Measurements from ENCODE around the gene STIL. TPM values are rescaled to one million over a fixed set of nuclear protein-coding genes. Genes with fewer than 3 reads are reported as not detected.

STIL gene
- total RNA-seq, 1 donor from 2014 or later, result 6.1 TPM

DNA sequence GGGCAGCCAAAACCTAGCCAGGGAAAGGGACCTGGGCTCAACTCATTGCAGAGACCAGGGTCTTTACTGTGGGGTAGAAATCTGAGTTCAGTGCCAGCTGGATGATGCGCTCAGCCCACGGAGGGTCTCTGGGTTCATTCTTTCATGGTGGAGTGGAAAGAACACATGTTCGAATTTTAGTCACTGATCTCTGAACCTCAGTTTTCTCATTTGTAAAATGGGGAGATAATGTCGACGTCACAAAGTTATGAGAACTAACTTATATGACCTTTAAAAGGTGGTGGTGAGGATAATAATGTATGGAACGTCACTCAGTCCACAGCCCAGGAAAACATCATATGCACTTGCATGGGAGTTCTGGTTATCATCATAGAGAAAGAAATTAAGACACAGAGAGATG, 80.8 kb downstream of the STIL start:
- DNase-seq, result no peak

GRCh38 chr1:47232187-47232874, 81.6 kb downstream of the STIL start, which contains the start of gene TAL1:
TSS of gene TAL1 (minus strand) at chr1:47232225. CDS start at chr1:47225888, 6,337 bp downstream.
- peak; percentile 81 for DNase-seq

GRCh38 chr1:47231301-47232186, 82.4 kb downstream of the STIL start:
- peak; percentile 78 for DNase-seq

GRCh38 chr1:47230692-47231300, 83.2 kb downstream of the STIL start:
- no peak for DNase-seq

DNA sequence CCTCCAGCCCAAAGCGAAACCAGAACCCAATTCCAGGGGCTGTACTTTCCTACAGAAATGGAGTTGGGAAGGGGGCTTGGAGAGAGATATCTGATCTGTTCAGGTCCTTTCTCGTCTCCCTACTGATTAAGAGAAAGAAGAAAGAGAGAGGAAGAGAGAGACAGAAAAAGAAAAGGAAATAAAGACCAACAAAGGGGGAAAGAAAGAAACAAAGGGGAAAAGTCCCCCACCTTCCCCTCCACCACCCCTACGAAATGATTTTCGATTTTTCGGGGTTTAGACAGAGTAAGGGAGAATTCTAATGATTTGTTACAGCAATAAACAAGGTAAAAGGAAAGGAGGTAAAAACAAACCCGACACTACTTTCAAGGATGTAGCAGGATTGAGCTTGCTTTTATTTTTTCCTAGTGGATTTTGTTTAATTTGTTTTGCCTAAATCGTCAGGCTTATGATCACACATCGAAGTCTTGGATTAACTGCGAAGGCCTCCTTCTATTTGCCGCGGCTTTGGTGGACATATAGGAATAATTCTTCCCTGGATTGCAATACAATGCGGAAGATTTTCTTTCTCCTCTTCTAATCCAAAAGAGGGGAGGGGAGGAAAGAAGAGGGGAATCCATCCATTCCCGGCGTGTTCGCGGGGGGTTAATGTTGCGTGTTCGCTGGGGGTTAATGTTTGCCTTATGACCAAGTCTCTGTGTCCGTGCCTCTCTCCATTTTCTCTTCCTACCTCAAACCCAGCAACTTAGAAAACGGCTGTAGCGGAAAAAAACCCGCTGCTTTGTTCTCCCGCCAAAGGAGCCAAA, 83.9 kb downstream of the STIL start:
- no peak for DNase-seq

GRCh38 chr1:47229031-47229885, 84.7 kb downstream of the STIL start:
- peak; percentile 71 for DNase-seq

- peak; percentile 58 for DNase-seq
Observed at GRCh38 chr1:47228644-47229030, 85.3 kb downstream of the STIL start.

DNA sequence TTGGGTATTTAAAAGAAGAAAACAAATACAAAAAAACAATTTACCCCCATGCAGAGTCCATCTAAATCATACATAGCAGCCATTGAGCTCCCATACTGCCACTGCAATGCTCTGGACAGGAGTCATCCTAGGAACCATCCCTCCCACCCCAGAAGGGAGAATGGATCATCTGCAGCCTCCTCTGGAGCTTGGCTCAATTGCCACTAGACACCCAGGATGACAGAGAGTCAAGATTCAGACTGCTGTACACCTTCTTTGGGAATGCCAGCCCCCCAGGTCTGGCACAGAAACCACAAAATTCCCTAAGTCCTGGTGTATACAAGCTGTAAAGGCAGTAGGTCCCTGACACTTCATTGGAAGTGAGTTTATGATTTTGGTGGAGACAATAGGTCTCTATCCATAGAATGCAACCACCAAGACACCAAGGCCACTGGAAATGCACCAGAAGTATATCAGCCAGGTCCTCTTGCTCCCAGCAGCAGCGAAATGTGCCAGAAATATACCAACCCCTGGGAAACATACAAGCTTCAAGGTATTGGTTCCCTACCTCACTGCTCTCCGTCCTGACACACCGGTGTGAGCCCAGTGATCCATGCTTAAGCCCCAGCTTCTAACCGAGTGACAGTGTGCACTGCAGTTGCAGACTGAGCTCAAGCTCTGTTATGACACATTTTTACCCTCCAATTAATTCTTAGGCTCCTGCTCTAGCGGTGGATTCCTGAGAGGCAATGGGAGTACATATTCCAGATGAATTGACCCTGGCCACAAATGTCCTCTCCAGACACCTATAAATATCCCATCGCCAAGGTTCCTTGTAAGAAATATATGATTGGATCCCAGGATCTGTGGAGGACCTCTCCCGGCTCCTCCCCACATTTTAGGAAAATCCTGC, 86.4 kb downstream of the STIL start:
- DNase-seq, result no peak

GRCh38 chr1:47226839-47227215, 87.1 kb downstream of the STIL start:
- DNase-seq, result no peak

DNA sequence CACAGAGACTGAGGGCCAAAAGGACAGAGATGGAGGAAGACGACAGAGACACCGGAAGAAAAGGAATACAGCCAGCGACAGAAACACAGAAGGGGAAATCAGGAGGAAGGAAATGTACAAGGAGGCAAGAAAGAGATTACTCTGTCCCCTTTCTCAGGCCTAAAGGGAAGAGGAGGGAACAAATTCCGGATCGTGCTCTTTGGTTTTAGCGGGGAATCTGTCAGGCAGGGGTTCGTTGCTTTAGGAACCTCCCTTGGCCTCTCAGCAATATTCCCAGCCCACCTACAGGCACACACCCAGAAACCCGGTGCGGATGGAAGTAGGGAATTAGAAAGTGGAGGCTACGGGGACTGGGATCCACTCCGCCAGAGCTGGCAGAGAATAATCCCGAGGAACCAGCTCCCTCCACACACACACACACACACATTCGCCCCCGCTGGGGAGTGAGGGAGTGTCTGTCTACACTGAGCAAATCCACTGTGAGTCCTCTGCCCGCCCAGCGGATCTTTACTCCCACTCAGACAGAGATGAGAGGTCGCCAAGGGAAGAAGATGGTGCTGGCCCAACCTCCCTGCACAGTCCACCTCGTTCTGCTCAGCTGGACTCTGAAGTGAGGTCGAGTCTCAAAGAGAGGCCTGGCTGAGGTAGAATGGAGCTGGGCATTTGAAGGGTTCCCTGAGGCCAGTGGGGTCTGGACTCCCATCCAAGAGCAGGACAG, 87.7 kb downstream of the STIL start:
- DNase-seq, result peak; percentile 54

DNA sequence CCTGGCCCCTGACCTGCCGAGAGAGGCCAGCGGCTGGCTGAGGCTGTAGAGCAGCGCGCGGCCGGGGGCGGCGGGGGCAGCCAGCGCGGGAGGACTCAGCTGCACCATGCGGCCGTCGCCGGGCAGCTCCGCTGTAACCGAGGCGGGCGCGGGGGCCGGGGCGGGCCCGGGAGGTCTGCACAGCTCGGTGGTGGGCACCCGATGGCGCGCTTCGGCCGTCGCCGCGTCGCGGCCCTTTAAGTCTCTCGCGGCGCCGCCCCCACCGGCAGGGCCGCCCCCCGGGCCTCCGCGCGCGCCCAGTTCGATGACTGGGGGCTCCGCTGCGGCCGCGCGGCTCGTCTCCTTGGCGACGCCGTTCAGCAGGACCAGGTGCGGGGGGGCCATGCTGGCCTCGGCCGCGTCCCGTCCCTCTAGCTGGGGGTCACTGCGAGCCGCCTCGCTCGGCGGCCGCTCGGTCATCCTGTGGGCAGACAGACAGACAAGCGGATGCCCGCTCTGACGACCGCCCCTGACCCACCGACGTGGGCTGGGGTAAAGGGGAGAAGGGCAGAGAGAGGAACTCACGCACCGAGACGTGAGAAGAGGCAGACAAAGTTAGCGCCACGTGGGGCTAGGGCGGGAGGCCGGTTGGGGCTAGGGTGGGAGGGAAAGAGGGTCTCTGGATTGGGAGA, 88.4 kb downstream of the STIL start:
- peak; percentile 48 for DNase-seq

DNA sequence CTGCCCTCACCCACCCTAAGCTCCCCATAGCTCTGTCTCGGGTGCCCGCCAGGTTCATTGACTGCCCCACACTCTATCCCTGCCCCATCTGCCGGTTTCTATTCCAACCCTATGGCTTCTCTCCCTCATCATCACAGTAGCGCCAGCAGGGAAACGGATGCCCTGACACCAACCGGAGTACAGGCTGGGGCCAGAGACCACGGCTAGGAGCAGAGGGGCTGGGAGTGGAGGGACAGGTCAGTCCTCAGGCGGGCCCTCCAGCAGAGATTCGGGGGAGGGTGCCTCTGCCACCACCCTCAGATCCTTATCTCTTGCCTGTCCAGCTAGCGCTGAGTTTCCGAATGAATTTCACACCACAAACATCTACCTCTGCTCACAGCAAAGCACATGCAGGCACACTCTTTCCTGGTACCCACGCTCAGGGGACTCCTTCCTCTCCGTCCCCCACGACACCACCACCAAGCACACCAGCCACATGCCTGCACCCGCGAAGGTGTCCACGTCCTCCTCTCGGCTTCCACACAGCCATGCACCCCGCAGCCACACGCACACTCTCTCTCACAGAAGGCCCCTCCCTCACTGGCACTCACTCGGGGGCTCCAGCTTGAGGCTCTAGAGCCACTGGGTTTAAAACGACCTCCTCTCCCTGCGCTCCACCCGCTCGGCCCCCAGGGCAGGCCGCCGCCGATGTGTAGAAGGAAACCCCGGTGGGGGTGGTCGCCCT, 89.1 kb downstream of the STIL start:
- DNase-seq, result no peak

DNA sequence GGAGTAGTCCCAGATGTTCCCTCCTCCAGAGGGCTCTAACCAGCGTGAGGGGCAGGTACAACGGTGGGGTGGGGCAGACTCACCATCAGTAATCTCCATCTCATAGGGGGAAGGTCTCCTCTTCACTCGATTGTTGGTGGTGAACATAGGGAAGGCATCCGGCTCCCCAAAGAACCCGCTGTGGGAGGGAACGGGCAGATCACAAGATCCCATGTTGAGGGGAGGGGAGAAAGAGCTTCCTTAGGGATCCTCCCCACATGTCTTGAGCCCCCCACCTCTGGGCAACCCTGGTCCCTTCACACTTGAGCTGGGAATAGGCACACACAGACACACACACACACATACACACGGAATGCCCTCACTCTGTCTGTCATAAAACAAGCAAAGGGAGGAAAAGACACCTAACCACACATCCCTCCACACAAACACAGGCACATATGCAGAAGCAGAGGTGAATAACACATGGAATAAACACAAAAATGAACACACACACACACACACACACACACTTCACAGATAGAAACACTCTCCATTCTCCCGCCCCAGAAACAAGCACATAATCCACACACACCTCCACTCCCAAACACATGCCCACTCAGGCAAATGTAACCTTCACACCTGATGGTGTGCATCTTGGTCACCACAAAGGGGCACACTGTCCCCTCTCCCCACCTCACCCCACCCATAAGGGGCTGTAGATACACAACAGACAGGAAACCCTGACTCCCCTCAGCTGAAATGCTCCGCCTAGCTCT, 89.8 kb downstream of the STIL start:
- no peak for DNase-seq

GRCh38 chr1:47223174-47223920, 90.6 kb downstream of the STIL start:
- DNase-seq, result no peak

- DNase-seq, result no peak
Observed at GRCh38 chr1:47222476-47222875, 91.5 kb downstream of the STIL start.

DNA sequence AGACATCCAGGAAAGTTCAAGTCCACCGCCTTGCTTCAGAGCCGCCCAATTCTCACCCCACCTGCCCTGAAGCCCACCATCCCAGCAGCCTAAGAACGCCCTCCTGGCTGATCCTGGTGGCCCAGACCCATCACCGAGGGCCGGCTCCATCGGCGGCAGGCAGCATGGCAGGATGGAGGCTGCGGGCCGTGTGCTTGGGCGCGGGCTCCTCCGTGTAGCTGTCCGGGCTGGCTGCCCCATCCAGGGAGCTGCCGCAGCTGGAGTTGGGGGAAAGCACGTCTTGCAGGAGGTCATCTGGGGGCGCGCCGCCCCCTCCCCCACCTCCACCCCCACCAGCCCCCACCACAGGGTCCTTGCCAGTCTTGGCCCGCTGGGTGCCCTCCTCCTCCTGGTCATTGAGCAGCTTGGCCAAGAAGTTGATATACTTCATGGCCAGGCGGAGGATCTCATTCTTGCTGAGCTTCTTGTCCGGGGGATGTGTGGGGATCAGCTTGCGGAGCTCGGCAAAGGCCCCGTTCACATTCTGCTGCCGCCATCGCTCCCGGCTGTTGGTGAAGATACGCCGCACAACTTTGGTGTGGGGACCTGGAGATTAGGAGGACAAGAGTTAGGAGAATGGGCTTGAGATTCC, 94.2 kb downstream of the STIL start:
- DNase-seq, result no peak

DNA sequence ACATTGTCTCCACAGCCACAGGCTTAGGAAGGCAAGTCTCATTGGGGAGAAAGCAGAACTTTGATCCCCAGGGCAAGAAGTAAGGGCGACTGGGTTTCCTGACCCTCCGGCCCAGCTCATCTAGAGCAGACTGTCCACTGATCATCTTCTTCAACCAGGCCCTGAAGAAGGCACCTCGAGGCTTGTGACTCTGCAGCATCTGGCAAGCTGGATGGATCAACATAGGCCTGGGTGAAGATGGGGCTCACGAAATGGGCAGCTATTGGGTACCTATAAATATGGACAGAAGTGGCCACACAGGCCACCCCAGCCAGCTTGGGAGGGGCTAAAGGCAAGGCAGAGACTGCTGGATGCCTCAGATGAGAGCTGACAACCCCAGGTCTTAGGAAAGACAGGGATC, 94.9 kb downstream of the STIL start:
- DNase-seq, result no peak

Measured in dermis blood vessel endothelial cell (primary cell).